ENCODE measurements around the gene CUL1.

The CUL1 gene

DNA sequence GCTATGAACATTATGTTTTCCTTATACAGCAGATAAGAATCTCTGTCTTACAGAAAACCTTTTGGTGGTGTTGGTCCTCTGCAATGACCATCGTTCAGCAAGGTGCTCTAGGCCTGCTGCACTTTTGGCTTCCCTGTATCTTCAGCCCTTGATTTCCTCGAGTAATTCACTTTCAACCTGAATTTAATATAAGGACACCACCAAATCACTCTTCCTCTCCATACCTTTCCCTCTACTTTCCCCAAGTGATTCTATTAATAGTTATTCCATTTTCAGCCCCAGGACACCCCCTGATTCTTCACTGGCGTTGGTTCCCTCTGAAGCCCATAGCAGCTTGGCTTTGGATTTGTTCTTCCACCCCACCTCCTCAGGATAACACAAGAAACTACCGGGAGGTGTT is 113.2 kb downstream of the CUL1 start:
- DNase-seq: no peak

DNA sequence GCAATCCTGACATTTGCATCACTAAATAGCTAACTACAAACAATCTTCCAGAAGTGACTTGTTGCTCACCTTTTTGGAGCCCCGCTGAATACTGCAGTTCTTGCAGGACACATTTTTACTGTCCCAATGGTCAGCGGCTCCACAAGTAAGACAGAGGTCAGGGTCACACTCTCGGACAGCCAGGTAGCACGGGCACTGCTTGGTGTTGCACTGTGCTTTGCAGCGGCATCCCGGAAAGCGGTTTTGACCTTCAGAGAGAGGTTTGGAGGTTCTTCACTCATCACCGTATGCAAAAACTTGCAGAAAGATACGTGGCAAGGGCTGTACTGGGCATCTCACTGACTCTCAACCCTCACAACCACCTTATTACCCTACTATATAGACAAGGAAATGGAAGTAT is 115.2 kb downstream of the CUL1 start:
- no peak for DNase-seq

DNA sequence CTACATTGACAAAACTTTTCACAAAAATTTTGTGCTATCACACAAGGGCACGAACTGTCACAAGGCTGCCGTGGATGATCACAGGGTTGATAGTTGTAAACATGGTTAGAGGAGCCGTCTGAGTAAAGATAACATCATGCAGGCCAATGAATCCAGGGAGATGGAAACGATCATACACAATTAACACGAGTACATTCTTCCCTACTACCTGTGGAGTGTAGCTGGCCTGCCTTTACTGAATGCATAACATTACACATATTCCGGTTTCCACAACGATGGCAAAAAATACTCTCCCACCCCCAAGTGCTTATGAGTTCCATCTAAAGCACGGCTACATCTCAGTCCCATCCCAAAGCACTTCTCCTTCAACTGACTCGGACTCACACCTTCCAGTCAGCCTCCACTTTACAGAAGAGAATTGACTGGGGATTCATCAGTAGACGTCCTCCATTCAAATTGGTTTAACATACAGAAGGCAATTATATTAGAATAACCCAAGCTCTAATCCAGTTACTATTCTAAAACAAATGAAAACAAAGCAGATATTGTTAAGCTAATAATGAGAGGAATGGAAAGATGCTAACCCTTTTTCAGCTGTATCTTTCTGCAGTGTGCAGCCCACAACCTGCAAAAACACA is 116.3 kb downstream of the CUL1 start:
- no peak for DNase-seq

DNA sequence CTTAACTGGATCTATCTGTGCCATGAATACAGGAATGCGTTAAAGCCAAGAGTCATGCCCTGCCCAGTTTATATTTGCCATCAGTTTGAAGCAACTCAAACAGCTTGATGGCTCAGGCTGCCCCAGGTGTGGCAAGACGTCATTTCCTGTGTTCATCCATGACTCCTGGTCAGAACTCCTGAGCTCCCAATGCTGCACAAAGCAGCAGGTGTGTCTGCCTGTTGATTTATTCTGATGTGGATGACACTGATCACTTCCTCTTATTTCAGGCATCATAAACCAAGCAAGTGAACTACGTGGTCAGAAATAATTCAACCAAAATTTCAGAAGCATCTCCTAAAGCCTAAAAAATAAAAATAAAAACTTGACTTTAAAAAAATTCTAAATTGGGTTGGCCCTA is 116.9 kb downstream of the CUL1 start:
- no peak for DNase-seq

DNA sequence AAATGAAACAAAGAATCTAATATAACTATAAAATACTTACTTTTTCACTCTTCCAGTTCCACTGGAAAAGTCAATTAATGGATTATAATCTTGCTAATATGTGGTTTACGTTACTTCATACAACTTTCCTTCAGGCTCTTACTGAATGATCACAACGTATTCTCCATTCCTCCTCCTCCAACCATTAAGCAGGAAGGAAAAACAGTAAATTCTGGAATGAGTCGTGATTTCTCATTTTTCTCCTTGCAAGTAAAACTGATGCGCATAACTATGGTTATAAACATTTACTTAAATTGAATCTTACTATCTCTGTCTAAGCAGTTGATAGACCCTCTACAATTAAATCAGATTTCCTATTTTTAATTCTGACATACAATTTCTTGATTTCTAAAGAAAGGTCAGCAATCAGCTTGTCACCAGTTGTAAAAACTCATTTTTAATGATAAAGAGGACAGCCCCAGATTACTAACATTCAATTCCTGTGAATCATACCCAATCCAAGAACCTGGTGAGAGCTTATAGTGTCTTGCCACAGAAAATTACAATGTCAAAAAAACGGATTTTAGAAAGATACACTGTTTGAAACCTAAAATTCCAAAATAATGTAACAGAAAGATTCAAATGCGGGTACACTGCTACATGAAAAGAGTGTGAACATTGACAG is 121.1 kb downstream of the CUL1 start:
- DNase-seq: no peak

DNA sequence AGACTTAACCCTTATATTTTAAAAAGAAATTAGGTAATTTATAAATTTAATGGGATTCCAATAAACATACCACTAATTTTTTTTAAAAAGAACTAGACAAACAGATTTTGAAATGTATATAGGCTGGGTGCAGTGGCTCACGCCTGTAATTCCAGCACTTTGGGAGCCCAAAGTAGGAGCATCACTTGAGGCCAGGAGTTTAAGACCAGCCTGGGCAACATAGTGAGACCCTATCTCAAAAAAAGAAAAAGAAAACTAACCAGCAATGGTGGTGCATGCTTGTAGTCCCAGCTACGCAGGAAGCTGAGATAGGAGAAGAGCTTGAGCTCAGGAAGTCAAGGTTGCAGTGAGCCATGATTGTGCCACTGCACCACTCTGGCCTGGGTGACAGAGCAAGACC is 122.7 kb downstream of the CUL1 start:
- DNase-seq: no peak

DNA sequence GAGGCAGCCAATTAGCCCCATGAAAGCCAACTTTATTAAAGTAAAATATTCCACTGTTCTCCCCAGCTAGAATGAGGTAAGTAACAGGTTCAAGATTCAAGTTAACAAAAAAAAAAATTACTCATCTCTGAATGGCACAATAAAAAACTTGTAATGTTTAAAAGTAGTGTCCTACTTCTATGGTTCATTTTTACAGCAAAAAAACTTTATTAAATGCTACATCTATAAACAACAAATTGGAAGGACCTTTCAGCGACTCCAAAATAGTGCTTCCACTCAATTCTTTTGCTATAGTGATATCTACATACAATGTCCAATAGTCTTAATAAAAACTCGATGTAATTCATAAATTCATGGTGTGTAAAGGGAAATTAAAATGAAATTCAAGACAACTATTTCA is 126.2 kb downstream of the CUL1 start:
- no peak for DNase-seq

DNA sequence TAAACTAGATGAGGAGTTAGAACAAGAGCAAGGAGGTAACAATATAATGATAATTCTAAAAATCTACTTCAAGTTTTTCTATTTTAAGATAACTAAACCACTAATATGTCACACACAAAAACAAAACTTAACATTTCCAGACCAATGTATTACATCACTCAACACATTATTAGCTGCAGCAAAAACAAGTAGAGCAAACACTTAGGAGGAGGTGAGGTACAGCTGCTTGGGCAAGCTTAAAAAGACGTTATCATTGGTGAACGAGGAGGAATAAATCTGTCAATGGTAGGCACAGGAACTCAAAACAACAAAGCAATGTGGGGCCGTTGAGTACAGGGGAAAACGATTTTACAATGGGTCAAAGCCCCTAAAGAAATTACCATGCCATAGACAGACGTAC is 126.6 kb downstream of the CUL1 start:
- no peak for DNase-seq

DNA sequence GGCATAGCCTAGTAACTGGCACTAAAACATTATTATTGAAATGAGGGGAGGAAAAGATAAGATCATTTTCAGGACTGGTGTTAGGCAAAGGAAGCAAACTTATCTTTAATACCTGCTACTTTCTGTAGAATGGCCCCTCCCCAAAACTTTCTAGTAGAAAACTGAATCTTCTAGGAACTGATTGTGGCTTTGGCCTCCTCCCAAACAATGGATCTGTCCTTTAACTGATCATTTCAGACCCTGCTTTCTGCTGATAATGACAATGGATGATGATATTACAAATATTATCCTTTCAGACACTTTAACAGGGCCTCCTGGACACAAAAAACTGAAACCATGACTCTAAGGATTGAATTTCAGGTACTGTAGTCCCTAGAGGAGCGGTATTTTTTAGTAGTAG is 130.3 kb downstream of the CUL1 start:
- DNase-seq: no peak

DNA sequence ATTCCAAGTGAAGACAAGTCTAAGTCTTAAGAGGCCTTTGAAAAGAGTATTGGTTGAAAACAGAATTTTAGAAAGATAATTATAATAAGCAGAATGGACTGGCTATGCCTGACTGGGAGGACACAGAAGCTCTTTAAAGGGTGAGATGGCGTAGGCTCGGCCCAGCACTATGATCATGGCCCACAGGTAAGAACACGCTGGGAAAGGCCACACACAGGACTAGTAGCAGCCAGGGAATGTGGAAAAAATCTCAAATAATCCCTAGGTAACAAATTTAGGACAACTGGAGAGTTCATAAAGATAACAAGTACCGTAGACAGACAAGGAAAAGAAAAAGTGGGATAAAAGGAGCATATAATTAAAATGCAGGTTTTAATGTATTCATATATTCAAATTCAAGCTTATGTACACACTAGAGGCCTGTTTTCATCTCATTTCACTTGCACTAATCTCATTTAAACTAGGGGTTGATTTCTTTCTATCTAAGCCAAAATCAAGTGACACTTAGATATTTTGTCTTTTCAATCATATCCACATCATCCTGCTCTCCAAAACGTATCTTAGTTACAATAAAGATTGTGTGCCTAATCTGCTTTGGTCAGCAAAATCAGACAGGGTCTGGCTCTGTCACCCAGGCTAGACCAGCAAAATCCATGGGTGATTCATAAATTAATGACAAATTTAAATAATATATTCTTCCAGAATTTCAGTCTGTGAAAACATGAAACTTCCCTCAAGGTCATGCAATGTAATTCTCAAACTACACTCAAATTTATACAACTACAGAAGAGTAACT is 132.4 kb downstream of the CUL1 start:
- DNase-seq: no peak

DNA sequence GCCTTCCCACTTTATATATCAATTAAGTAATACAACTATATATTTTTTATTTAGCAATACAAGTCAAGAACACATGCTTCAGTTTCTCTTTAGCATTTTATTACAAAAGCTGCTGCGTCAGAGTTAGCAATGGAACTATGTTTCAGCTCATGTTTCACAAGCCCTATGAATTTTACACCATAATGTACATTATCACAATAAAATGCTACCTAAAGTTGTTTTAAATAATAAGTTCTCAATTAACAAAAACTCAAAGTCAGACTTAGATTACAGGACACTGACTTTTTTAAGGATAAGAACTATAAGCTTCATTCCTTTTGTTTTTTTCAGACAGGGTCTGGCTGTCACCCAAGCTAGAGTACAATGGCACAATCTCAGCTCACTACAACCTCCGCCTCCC is 133.1 kb downstream of the CUL1 start:
- DNase-seq: no peak

DNA sequence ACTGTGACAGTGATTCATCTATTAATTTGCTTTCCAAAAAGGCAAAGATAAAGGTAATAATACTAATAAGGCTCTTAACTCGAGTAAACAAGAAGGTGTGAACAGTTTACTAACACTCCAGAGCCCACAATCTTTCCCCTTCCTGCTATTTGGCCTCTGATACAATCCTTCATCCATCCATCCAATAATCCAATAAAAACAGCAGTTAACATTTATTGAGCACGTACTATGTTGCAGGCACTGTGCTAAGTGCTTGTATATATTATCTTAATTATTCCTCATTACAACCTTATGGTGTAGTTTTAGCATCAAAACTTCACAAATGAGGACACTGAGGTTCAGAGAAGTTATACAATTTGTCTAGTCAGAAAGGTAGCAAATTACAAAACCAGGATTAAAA is 135.9 kb downstream of the CUL1 start:
- DNase-seq: no peak

DNA sequence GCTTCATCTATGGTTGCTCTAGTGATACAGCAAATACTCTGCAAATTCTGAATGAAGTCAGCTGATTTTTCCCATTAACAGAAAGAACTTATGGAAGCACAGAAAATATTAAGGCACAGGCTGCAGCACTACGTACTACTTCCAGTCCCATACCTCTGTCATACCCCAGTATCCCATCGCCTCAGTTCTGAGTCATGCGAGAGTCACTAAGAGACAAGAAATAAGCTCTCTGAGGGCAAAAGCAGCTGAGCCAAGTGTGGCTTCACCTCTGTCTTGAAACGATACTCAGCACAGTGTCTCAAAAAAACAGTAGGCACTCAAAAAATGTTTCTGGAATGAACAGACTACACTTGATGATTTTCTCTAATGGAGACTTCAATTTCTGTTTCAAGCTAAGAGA is 137.2 kb downstream of the CUL1 start:
- no peak for DNase-seq

DNA sequence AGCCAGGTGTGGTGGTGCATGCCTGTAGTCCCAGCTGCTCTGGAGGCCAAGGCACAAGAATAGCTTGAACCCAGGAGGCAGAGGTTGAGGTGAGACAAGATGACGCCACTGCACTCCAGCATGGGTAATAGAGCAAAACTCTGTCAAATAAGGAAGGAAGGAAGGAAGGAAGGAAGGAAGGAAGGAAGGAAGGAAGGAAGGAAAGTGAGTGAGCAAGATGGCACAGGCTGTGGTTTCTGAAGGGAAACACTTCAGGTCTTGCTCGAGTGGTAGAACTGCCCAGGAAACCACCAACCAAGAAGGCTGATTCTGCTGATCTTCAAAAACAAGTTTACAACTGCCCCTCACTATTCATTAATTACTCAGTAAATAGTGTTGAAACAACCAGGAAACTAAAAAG is 140.2 kb downstream of the CUL1 start:
- DNase-seq: no peak

DNA sequence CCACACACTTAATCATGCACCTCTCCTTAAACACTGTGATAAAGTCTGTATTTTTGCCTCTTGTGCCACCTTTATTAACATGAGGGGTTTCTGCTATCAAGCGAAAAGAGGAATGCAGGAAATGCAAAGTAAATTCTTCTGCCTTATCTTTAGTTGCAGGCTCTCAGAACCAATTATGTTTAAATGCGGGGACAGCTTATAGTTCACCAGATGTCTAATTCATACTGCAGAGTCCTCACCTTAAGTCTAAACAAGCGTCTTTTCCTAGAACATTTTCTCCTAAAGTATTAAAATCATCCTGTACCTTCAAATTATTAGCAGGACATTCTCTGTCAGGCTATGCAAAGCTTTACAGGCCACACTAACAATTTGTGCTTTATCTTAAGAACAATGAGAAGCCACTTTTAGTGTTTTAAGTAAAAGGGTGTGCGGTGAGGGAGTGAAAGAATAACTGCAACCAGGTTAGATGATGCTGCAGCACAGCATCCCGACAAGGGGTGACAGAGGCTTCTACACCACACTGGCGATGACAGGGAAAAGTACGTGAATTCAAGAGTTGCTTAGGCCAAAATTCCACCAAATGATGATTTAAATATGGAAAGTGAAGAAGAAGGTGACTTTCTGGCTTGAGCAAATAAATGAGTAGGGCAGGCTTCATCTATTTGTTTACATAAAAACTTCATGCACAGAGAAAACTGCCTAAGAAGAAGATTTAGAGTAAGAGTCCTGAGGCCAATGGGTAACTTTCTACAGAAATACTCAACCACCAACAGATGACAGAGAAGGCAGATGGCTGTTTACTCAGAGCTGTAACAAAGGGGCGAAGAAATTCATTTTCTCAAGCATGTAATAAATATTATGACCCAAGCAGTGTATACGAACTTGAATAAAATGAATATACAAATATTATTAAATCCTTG is 149.4 kb downstream of the CUL1 start:
- no peak for DNase-seq

DNA sequence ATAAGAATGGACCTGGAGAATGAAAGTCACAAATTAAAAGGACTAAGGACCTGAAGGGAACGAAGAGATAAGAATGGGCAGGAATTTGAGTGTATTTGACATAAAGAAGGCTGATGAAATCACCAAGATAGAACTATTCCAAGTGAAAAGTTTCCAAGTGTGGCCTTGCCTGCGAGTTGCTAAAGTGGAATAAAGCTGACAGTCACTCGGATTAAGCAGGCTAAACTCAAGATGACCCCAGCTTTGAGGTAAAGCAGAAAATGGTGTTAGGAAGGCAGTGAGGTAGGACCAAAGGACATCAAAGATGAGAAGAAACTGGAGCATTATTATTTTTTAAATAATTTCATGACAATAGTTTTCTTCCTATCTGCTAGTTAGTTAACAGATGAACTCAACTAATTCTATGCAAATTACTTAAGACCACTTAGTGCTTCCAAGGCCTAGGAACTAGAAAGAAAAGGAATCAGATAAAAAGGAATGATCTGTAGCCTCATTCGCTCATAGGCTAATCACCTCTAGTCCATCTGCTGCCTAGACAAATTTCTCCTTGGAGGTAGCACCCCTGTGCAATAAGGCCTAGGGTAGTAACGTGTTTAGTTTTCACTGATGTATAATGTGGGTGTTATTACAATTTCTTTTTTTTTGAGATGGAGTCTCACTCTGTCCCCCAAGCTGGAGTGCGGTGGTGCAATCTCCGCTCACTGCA is 150.8 kb downstream of the CUL1 start:
- no peak for DNase-seq

DNA sequence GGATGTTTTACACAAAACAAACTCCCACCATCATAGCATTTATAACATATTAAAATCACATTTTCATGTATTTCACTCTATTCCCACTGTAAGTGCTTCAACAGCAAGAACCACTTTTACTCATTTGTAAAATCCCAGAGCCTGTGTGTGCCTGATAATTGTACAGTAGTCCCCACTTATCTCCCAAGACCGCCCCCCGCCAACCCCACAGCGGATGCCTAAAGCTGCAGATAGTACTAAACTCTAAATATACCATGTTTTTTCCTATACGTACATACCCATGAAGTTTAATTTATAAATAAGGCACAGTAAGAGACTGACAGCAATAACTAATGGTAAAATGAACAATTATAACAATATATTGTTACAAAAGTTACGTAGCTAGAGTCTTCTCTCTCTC is 151.9 kb downstream of the CUL1 start:
- no peak for DNase-seq

All from islet precursor cell (in vitro differentiated cells).